ENCODE results near the gene GPR34.
"Not testable (repeated sequence)": the region's sequence is repeated elsewhere in the genome, so short reads cannot be mapped to it uniquely, and the experiment has no call there.

GPR34 gene

GRCh38 chrX:41695426-41695825 is 6.7 kb downstream of the GPR34 start:
- no peak for DNase-seq

- no peak for DNase-seq
Measured at GRCh38 chrX:41703574-41704029, 14.8 kb downstream of the GPR34 start.

GRCh38 chrX:41705042-41705441 is 16.3 kb downstream of the GPR34 start:
- no peak for DNase-seq

- DNase-seq = no peak
Measured at GRCh38 chrX:41705680-41706374, 17.1 kb downstream of the GPR34 start.

- DNase-seq = no peak
Measured at GRCh38 chrX:41707218-41707617, 18.4 kb downstream of the GPR34 start.

- DNase-seq = no peak
Measured at GRCh38 chrX:41708486-41708885, 19.7 kb downstream of the GPR34 start.

- no peak for DNase-seq
Measured at GRCh38 chrX:41711021-41711667, 22.4 kb downstream of the GPR34 start.

GRCh38 chrX:41716222-41716621 is 27.4 kb downstream of the GPR34 start:
- no peak for DNase-seq

GRCh38 chrX:41716767-41717473 is 28.1 kb downstream of the GPR34 start:
- DNase-seq = no peak

GRCh38 chrX:41718481-41719235 is 29.9 kb downstream of the GPR34 start:
- no peak for DNase-seq

GRCh38 chrX:41719610-41720009 is 30.8 kb downstream of the GPR34 start:
- DNase-seq = not testable (repeated sequence)

GRCh38 chrX:41720125-41720779 is 31.5 kb downstream of the GPR34 start:
- DNase-seq = no peak

- no peak for DNase-seq
Measured at GRCh38 chrX:41721590-41721989, 32.8 kb downstream of the GPR34 start.

GRCh38 chrX:41722214-41722613 is 33.4 kb downstream of the GPR34 start:
- DNase-seq = no peak

- DNase-seq = no peak
Measured at GRCh38 chrX:41722816-41723618, 34.2 kb downstream of the GPR34 start.

- no peak for DNase-seq
Measured at GRCh38 chrX:41723826-41724225, 35.1 kb downstream of the GPR34 start, which contains the start of gene GPR82. GPR82 (plus strand) TSS chrX:41724181; CDS start chrX:41727027, 2,846 bp downstream.

- DNase-seq = no peak
Measured at GRCh38 chrX:41728125-41728524, 39.4 kb downstream of the GPR34 start.

- peak; percentile 19 for DNase-seq
Measured at GRCh38 chrX:41730081-41730480, 41.3 kb downstream of the GPR34 start.

GRCh38 chrX:41732260-41732659 is 43.5 kb downstream of the GPR34 start:
- peak; percentile 35 for DNase-seq

- no peak for DNase-seq
Measured at GRCh38 chrX:41733939-41734338, 45.2 kb downstream of the GPR34 start.

GRCh38 chrX:41734530-41734929 is 45.8 kb downstream of the GPR34 start:
- DNase-seq = peak; percentile 45

GRCh38 chrX:41737065-41737464 is 48.3 kb downstream of the GPR34 start:
- no peak for DNase-seq
